Measurements from ENCODE around the gene CELA1.

Gene CELA1

DNA sequence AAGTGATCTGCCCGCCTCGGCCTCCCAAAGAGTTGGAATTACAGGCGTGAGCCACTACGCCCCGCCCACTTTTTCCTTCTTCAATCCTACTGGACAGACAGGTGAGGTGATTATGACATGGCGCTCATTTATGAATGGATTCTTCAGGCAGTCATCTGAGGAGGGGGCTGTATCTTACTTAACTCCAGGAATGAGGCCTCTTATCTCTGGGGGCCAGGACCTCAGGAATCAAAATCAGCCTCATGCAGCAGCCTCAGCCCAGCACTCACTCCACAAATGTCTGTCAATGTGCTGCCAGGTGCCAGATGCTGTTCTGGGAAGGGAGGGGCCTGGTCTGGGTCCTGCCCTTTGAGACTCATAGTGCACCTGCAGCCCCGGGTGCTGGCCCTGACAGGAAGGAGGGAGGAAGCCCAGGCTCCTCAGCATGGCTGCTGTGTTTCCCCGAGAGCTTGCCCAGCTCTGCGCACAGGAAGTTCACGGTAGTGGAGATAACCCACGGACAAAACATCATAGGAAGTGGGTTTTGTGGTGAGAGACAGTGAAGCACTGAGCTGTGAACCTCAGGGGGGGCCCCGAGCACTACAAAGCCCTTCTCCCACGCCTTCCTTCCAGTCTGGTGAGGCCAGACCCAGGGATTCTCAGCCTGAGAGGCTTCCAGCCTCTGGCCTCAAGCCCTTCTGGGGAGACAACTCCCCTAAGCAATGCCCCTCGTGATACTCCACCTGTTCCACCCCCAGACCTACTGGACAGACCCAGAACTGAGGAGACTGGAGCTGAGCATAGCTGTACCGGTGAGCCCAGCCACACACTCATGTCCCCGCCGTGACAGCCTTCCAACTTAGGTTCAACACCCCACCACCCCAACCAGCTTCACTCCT is 22.4 kb upstream of the CELA1 start:
- no peak overlapping the region; the same call in 1 of the 2 replicates for H3K4me3 ChIP-seq (ENCODE audit: low read length)
- TF ChIP-seq ZNF274 (IDR thresholded peaks at IDR 0.05; ENCODE audit: low read depth, low read length): no peak

DNA sequence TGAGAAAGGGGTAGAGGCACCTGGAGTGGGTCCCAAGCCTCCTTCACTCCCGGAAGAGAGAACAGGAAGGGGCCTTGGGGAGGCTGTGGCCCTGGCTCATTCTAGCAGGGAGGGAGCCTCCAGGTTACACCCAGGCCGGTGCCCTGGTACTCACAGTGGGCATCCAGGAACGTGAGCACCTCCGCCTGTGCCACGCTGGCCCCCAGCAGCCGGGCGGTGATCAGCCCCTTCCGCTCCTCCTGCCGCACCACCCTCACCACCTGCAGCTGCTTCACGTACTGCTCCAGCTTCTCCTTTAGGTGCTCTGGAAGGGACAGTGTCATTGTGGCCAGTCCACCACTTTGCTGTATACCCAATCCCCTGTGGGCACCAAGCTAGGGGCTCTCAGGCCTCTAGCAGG is 18.8 kb upstream of the CELA1 start:
- no peak for TF ChIP-seq ZNF274 (IDR thresholded peaks at IDR 0.05; ENCODE audit: low read depth, low read length)
- H3K4me3 ChIP-seq (ENCODE audit: low read length): no peak overlapping the region

DNA sequence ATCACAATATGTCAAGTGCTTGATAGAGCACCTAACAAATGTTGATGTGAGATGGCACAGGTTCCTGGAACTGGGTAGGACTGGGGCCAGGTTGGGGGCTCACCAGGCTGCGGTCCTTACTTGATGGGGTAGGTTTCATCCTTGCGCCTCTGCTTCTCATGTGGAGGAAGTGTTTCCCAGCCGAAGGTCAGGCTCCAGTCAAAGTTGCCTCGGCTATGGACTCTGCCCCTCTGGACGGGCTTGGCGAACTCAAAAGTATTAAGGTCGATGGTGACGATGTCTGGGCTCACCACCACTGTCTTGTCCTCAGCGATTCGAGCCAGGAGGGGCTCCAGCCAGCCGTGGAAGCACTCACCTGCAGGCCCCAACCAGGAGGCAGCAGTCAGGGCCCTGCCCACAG is 17.5 kb upstream of the CELA1 start:
- H3K4me3 ChIP-seq (ENCODE audit: low read length): no peak overlapping the region
- TF ChIP-seq ZNF274 (IDR thresholded peaks at IDR 0.05; ENCODE audit: low read depth, low read length): no peak

DNA sequence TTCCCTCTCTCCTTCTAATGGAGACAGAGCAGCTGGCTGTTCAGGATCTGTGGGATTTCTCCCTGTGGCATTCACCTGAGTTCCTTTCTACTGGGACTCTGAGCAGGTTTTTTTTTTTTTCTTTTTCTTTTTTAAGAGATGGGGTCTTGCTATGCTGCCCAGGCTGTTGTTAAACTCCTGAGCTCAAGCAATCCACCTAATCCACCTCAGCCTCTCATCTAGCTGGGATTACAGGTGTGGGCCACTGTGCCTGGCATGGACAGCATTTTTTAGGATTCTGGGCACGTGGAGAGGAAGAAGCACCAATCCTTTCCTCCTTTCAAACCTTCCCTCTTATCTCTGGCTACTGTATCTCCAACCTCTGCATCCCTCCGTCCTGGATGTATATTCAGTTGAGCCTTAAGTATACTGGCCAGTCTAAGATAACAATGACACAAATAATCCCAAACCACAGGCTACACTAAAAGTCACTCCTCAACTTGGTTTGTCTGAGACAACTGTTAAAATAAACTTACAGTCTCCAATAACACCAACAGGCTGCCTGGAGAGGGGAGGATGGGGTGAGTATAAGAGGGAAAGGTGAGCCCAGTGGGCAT is 16.4 kb upstream of the CELA1 start:
- no peak overlapping the region for H3K4me3 ChIP-seq (ENCODE audit: low read length)
- no peak for TF ChIP-seq ZNF274 (IDR thresholded peaks at IDR 0.05; ENCODE audit: low read depth, low read length)

DNA sequence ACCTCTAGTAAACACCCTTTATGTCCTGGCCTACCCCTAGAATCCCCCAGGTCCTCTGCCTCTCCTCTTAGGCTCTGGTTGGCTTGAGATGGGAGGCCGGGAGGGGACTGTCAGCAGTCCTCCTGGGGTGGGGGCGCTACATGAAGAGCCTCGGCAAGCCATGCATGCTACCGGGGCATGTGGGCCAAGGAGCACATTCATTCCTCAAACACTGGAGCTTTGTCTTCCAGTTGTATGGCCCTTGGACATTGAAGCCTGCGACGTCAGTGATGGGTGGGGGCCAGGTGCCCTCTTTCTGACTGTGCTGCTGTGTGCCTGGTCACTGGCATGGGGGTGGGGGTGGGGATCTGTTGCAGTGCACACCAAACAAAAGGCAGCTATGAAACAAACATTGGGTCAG is 15.8 kb upstream of the CELA1 start:
- no peak for TF ChIP-seq ZNF274 (IDR thresholded peaks at IDR 0.05; ENCODE audit: low read depth, low read length)
- H3K4me3 ChIP-seq (ENCODE audit: low read length): no peak overlapping the region

DNA sequence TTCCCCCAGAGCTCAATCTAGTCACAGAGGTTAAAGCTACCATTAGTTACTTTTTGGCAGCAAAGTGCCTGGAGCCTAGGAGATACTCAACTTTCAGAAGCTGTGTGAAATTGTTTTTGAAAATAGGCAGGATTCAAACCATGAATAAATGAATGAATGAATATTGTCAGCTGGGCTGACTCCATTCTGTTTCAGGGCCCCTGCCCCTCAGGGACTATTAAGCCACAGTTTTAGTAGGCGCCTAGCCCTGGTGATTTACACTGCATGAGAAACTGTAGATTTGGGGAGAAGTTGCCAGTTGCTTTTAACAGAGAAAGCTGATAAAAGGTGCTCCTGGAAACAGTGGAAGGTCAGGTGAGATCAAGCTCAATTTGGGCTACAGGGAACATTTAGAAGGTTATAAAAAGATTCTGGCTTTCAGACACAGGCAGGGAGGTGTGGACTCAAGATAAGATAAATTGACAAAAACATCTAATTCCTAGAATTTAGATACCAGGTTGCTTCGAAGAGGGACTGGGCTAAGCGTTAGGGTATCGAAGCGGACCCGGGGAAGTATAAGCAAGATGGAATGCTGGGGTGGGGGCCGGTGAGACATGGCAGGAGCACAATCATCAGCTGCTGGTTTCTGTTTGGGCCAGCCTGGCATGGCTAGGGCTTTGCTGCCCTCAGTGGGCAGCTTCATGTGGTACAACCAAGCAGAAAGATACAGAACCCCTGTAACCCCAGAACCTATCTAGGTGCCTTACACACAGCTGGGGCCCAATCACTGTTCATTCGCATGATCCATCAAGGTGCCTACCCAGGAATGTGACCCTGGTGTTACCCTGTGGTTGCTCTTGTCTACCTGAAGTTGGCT is 14.9 kb upstream of the CELA1 start:
- no peak overlapping the region for H3K4me3 ChIP-seq (ENCODE audit: low read length)
- no peak for TF ChIP-seq ZNF274 (IDR thresholded peaks at IDR 0.05; ENCODE audit: low read depth, low read length)

DNA sequence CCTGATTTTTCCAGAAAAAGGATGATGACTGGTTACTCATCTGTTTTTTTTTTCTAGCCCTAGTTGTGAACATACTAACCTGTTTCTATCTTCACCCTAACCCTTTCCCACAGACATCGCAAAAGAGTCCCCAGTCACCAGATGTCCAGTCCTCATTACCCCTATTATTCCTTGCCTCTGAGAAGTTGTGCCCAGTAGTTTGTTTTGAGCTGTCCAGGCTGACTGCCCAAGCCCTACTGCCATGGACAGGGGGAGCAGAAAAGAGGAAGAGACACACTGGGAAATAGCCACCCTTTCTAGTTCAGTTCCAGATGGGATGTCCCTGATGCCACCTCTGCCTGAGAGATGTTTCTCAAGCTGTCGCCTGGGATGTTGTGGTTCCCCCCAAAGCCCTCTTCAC is 13.8 kb upstream of the CELA1 start:
- H3K4me3 ChIP-seq (ENCODE audit: low read length): no peak overlapping the region
- no peak for TF ChIP-seq ZNF274 (IDR thresholded peaks at IDR 0.05; ENCODE audit: low read depth, low read length)

DNA sequence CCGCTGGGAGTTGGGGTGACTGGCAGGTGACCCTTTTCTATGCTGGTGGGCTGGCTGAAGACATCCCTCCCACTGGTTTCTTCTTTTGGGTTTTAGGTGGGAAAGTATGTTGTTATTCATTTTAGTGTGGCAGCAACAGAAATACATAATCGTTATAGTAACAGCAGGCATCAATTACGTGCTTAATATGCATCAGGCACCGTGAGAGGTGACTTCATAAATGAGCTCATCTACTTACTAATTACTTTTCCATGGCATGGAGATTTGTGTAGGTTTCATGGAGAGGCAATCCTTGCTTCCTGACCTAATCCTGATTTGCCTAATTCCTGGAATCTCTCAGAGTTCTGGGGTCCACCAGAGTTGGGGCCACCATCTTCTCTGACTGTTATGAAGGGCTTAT is 13.4 kb upstream of the CELA1 start:
- no peak overlapping the region for H3K4me3 ChIP-seq (ENCODE audit: low read length)
- no peak for TF ChIP-seq ZNF274 (IDR thresholded peaks at IDR 0.05; ENCODE audit: low read depth, low read length)

DNA sequence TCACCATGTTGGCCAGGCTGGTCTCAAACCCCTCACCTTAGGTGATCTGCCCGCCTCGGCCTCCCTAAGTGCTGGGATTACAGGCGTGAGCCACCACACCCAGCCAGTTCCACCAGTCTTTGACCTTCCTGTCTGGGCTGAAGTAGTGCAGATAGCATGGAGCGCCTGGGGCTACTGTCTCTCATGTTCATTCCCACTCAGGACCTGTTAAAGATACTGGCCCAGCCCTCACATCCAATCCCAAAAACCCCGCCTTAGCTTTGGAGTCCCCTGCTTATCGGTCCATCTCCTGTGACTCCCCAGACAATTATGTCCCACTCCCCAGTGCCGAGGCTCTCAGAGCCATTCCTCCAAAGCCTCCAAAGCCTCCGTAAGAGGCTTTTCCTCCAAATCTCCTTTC is 12.0 kb upstream of the CELA1 start:
- TF ChIP-seq ZNF274 (IDR thresholded peaks at IDR 0.05; ENCODE audit: low read depth, low read length): no peak
- H3K4me3 ChIP-seq (ENCODE audit: low read length): no peak overlapping the region

DNA sequence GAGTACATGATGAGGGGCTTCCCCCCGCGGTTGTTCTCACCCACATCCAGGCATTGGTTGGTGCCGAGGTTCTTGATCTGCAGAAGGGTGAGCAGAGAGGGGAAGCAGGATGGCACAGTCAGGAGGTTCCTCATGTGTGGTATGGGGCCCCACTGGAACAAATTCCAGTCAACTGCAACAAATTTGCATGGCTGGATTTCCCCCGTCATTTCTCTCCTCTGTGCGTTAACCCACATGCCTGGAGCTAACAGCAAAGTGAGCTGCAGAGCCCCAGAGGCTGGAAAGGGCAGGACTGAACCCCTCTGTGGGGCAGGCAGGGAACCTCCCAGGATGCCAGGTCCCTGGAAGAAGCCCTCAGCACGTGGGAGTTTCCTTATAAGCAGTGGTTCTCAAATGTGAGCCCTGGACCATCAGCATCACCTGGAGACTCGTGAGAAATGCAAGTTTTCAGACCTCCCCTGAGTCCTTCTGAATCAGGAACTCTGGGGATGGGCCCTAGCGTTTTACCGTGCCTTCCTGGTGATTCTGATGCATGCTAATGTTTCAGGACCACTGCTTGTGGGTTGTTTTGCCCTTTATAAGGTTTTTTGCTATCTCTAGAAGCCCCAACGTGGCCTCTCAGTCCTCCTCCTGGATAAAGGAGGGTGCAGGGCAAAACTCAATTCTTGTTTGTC is 11.0 kb upstream of the CELA1 start:
- no peak for TF ChIP-seq ZNF274 (IDR thresholded peaks at IDR 0.05; ENCODE audit: low read depth, low read length)

DNA sequence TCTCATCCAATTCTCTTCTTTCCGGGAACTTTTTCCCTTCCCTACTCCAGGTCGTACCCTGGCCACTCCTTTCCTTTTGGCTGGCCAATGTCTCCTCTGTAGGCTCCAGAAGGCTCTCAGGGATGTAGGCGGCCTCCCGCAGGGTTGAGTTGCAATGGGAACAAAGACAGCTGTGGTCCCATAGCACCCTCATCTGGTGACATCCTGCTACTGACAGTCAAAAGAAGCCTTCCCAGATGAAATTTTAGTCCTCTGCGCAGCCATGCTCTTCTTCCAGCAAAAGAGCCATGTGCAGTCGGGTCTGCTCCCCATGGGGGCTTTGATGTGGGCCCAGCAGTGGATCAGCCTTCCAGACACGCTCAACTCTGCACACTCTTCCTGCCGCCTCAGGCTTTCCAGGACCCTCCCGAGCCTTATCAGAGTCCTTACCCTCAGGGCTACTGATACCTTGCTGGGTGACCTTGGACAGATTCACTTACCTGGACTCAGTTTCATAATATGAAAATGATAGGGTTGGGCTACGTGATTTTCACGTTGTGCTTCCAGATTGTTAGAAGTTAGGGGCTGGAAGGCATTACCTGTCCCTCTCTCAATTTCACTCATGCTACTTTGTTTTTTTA is 5.5 kb upstream of the CELA1 start:
- H3K4me3 ChIP-seq (ENCODE audit: low read length): no peak overlapping the region
- TF ChIP-seq ZNF274 (IDR thresholded peaks at IDR 0.05; ENCODE audit: low read depth, low read length): no peak

More for the DNA sequence above, 11.0 kb upstream of the CELA1 start:
- H3K4me3 ChIP-seq (ENCODE audit: low read length): no peak overlapping the region

DNA sequence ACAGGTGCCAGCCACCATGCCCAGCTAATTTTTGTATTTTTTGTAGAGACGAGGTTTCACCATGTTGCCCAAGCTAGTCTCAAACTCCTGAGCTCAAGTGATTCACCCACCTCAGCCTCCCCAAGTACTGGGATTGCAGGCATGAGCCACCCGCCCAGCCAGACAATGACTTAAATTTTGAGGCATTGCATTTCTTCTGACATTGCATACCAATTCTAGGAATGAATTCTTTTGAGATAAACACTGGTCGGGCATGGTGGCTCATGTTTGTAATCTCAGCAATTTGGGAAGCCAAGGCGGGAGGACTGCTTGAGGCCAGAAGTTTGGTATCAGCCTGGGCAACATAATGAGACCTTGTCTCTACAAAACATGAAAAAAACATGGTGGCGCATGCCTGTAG is 2.5 kb upstream of the CELA1 start:
- no peak overlapping the region for H3K4me3 ChIP-seq (ENCODE audit: low read length)
- TF ChIP-seq ZNF274 (IDR thresholded peaks at IDR 0.05; ENCODE audit: low read depth, low read length): no peak

DNA sequence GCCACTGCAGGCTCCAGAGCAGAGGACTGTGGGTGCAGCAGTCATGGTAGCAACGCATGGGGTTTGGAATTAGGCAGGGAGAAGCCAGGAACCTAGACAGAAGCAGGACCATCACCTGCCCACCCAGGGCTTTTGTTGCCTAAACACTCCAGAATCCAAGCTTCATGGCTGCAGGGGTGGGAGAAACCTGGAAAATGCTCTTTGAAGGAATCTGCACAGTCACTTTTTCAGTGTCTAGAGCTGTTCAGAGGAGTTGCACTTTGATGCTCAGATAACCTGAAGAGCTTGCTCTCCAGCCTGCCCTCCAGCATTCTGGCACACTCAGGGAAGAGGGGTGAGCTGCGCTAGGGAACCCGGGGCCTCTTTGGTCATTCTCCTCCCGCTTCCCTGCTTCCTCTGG is 1.6 kb upstream of the CELA1 start:
- no peak overlapping the region for H3K4me3 ChIP-seq (ENCODE audit: low read length)
- no peak for TF ChIP-seq ZNF274 (IDR thresholded peaks at IDR 0.05; ENCODE audit: low read depth, low read length)

DNA sequence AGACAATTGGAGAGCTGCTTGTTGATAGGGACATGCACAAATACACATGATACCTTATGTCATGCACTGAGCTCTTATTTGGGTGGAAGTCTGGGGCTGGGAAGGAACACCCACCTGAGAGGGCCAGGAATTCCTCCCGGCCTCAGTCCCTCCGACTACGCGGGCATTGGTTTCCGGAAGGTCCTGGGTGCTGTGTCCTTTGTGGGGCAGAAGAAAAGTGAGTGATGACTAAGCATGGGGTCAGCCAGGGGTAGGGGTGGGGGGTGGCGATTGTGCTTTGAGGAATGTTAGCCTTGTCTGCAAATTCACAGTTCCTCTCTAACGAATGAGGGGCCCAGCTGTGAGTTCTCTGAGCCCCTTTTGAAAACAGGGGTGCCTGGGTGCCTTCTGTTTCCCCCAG is 798 bp downstream of the CELA1 start:
- TF ChIP-seq ZNF274 (IDR thresholded peaks at IDR 0.05; ENCODE audit: low read depth, low read length): no peak
- no peak overlapping the region for H3K4me3 ChIP-seq (ENCODE audit: low read length)
